Stimulated activated CD8-positive, alpha-beta memory T cell treated with anti-CD3 and anti-CD28 coated beads, Interleukin-4, amount 100 ng/mL, for 48 hours (primary cell): Measurements from ENCODE around the gene BMP6.
"Not testable (repeated sequence)": the region's sequence is repeated elsewhere in the genome, so short reads cannot be mapped to it uniquely, and the experiment has no call there.

Source experiments
- DNase-seq: peaks from one replicate; pipeline ENCODE4 v3.0.0-alpha.2; 2020

The BMP6 gene

GRCh38 chr6:7888587-7889357, 162.9 kb downstream of the BMP6 start:
- no peak for DNase-seq

- DNase-seq = no peak
These were observed 165.4 kb downstream of the BMP6 start for GRCh38 chr6:7891078-7891872.

- not testable (repeated sequence) for DNase-seq
These were observed 166.5 kb downstream of the BMP6 start for GRCh38 chr6:7892367-7892766.

- no peak for DNase-seq
These were observed 167.4 kb downstream of the BMP6 start for GRCh38 chr6:7893342-7893741.

- no peak for DNase-seq
These were observed 168.6 kb downstream of the BMP6 start for GRCh38 chr6:7894262-7895124.

- no peak for DNase-seq
These were observed 169.2 kb downstream of the BMP6 start for GRCh38 chr6:7895125-7895423.

- DNase-seq = no peak
These were observed 170.6 kb downstream of the BMP6 start for GRCh38 chr6:7896465-7896987.

GRCh38 chr6:7897461-7898192, 171.7 kb downstream of the BMP6 start:
- no peak for DNase-seq

GRCh38 chr6:7898193-7898586, 172.3 kb downstream of the BMP6 start:
- not testable (repeated sequence) for DNase-seq

GRCh38 chr6:7899101-7899888, 173.4 kb downstream of the BMP6 start:
- DNase-seq = no peak

- DNase-seq = no peak
These were observed 174.0 kb downstream of the BMP6 start for GRCh38 chr6:7899889-7900213.

- no peak for DNase-seq
These were observed 174.7 kb downstream of the BMP6 start for GRCh38 chr6:7900621-7901020.

GRCh38 chr6:7901056-7901455, 175.2 kb downstream of the BMP6 start:
- DNase-seq = no peak

GRCh38 chr6:7901780-7902179, 175.9 kb downstream of the BMP6 start:
- DNase-seq = no peak

- DNase-seq = no peak
These were observed 176.3 kb downstream of the BMP6 start for GRCh38 chr6:7902221-7902620.

GRCh38 chr6:7902867-7903266, 177.0 kb downstream of the BMP6 start:
- DNase-seq = no peak

GRCh38 chr6:7903673-7904072, 177.8 kb downstream of the BMP6 start:
- no peak for DNase-seq

GRCh38 chr6:7904654-7905319, 178.9 kb downstream of the BMP6 start:
- no peak for DNase-seq

GRCh38 chr6:7905416-7905815, 179.5 kb downstream of the BMP6 start:
- no peak for DNase-seq

- no peak for DNase-seq
These were observed 180.8 kb downstream of the BMP6 start for GRCh38 chr6:7906741-7907140.

- DNase-seq = no peak
These were observed 181.3 kb downstream of the BMP6 start for GRCh38 chr6:7907159-7907558.
